Raji (cell line): ENCODE measurements around the gene GALNTL6.

ENCODE experiments used
- POLR2A ChIP-seq: IDR thresholded peaks from 2 replicates; pipeline ENCODE4 v1.6.1; 2011; ENCODE audit warnings: low read depth, low read length, control low read depth; ENCODE audit not compliant: insufficient read depth

The GALNTL6 gene

DNA sequence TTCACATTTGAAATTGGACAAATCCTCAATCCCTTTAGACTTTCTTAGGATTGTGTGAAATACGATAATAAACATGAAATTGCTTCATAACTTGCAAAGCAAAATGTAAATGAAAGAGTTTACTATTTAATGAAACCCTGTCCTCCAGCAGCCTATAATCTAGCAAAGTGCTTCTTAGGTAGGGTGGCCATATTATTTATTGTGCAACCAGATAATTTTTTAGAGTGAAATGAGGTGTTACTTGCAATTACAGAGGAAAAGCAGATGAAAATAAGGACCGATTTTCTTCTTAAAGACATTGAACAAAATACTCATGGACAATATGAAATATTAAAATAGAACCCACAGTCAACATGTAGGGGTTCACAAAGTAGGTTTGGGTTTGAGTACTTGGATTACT, 1239.2 kb downstream of the GALNTL6 start:
- no peak for TF ChIP-seq POLR2A

DNA sequence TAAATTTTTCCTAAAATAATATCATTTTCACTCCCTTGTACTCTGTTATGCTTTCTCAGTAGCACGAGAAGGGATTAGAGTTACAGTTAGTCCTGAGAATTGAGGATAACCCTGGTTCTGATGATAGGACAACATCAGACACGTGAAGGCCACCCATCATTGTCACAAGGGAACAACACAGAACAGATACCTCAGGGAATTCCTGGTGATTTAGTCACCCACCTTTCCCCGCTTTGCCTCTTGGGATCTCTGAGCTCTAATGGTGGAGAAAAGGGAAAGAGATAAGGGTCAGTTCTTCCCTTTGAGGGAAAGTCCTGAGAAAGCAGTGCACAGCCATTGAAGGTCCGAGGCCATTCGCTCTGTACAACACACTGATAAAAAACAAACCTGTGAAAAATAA, 1243.1 kb downstream of the GALNTL6 start:
- TF ChIP-seq POLR2A: no peak

DNA sequence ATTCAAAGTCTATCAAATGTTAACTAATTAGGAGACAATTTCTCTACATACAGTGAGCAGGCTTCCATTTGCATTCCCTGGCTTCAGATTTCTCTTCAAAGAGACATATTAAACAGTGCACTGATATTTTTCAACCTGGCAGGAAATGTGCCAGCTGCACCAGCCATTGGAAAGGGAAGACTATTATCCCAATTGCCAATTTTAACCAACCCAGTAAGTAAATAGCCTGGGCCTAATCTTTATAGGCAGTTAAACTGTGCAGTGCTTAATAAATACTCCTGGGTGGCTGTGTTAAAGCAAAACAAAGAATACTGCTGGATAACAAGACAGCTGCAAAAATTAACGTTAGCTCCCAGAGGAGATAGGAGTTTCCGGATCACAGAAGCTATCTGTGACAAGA, 1243.5 kb downstream of the GALNTL6 start:
- no peak for TF ChIP-seq POLR2A

DNA sequence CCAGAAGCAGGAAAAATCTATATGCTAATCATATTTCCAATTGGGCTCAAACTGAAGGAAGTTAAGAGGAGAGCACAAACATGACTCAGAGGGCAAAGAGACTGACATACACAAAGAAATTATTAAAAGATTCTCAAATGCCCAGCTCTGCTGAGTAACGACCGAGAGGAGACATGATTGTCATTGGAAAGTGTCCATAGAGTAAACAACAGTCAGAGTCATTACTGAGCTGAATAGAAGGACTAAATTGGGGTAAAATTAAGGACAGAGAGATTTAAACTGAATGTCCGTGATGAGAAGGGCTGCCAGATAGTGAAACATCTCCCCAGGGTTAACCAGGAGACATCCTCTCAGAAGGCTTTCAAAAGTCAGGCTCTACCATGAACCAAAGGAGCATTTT, 1244.2 kb downstream of the GALNTL6 start:
- TF ChIP-seq POLR2A: no peak

GRCh38 chr4:173057901-173058300, 1244.7 kb downstream of the GALNTL6 start:
- no peak for TF ChIP-seq POLR2A

DNA sequence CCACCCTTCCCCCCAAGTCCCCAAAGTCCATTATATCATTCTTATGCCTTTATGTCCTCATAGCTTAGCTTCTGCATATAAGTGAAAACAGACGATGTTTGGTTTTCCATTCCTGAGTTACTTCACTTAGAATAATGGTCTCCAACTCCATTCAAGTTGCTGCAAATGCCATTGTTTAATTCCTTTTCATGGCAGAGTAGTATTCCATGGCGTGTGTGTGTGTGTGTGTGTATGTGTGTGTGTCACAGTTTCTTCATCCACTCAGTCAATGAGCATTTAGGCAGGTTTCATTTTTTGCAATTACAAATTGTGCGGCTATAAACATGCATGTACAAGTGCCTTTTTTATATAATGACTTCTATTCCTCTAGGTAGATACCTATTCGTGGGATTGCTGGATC, 1248.0 kb downstream of the GALNTL6 start:
- TF ChIP-seq POLR2A: no peak

- TF ChIP-seq POLR2A: no peak
These were observed 1260.8 kb downstream of the GALNTL6 start for GRCh38 chr4:173073939-173074500.

GRCh38 chr4:173074501-173074946, 1261.3 kb downstream of the GALNTL6 start:
- no peak for TF ChIP-seq POLR2A

GRCh38 chr4:173076903-173077634, 1263.9 kb downstream of the GALNTL6 start:
- TF ChIP-seq POLR2A: no peak

- no peak for TF ChIP-seq POLR2A
These were observed 1274.9 kb downstream of the GALNTL6 start for GRCh38 chr4:173088144-173088543.
